GM20000 (cell line): Measurements from ENCODE around the gene CTNNBIP1.

Source experiments
- DNase-seq: peaks from one replicate; pipeline ENCODE4 v3.0.0; 2012; ENCODE audit warnings: low spot score
- CTCF ChIP-seq: IDR thresholded peaks from 2 replicates; pipeline ENCODE4 v1.5.1; 2012; ENCODE audit warnings: mild to moderate bottlenecking, control low read depth; ENCODE audit errors: extremely low read depth, missing control alignments

Gene CTNNBIP1

GRCh38 chr1:9891207-9891606 is 18.9 kb downstream of the CTNNBIP1 start:
- TF ChIP-seq CTCF: no peak
- DNase-seq: no peak

- no peak for TF ChIP-seq CTCF
- DNase-seq: no peak
These were observed 19.8 kb downstream of the CTNNBIP1 start for GRCh38 chr1:9890224-9890731.

GRCh38 chr1:9889411-9889810 is 20.7 kb downstream of the CTNNBIP1 start:
- DNase-seq: no peak
- no peak for TF ChIP-seq CTCF

GRCh38 chr1:9888886-9889285 is 21.2 kb downstream of the CTNNBIP1 start:
- no peak for DNase-seq
- TF ChIP-seq CTCF: no peak

- TF ChIP-seq CTCF: no peak
- DNase-seq: no peak
These were observed 23.0 kb downstream of the CTNNBIP1 start for GRCh38 chr1:9887070-9887469.

- no peak for TF ChIP-seq CTCF
- DNase-seq: no peak
These were observed 23.9 kb downstream of the CTNNBIP1 start for GRCh38 chr1:9886092-9886742.

GRCh38 chr1:9884805-9885204 is 25.3 kb downstream of the CTNNBIP1 start:
- no peak for TF ChIP-seq CTCF
- DNase-seq: no peak
